HepG2 (cell line): ENCODE data around the gene RPS25. TPM values are rescaled to one million over a fixed set of nuclear protein-coding genes. Genes with fewer than 3 reads are reported as not detected.

Source experiments
- ATF4 ChIP-seq, 2 experiments: fragments of 450-650 bp in 1 of 2; sonication (generic) in 1 of 2; formaldehyde crosslinking; IDR thresholded peaks; 2 replicates each; pipeline versions ENCODE4 v1.5.0 to v1.8.0; 2020 to 2022; ENCODE audit warnings: mild to moderate bottlenecking in 1 of 2, missing genetic modification reagents in 1 of 2
- CC2D1A ChIP-seq: sonication (generic); formaldehyde crosslinking; IDR thresholded peaks from 2 replicates; pipeline ENCODE4 v1.8.1; 2023; ENCODE audit warnings: mild to moderate bottlenecking, missing genetic modification reagents
- CTCF ChIP-seq: sonication (generic); formaldehyde crosslinking; IDR thresholded peaks from 2 replicates; pipeline ENCODE4 v1.5.0; 2020; ENCODE audit warnings: mild to moderate bottlenecking, missing genetic modification reagents, moderate library complexity
- FOXP1 ChIP-seq, 2 experiments: fragments of 450-650 bp in 1 of 2; IDR thresholded peaks; 2 replicates each; pipeline ENCODE4 v1.6.1; 2017 to 2018; ENCODE audit warnings: antibody characterized with exemption in 1 of 2
- HMGXB3 ChIP-seq: sonication (generic); formaldehyde crosslinking; IDR thresholded peaks from 2 replicates; pipeline ENCODE4 v1.4.0; 2020; ENCODE audit warnings: missing genetic modification reagents, borderline replicate concordance
- HNF4G ChIP-seq, 2 experiments: sonication (generic) in 1 of 2; formaldehyde crosslinking in 1 of 2; IDR thresholded peaks; 2 replicates each; pipeline versions ENCODE4 v1.4.0 to v1.6.1; 2011 to 2020; ENCODE audit warnings: borderline replicate concordance in 2 of 2, low read depth in 2 of 2, mild to moderate bottlenecking in 2 of 2, low read length in 1 of 2, missing genetic modification reagents in 1 of 2, moderate library complexity in 1 of 2
- KLF11 ChIP-seq: IDR thresholded peaks from 2 replicates; pipeline ENCODE4 v1.6.1; 2016; ENCODE audit warnings: missing compliant biosample characterization
- PHF8 ChIP-seq: sonication (generic); formaldehyde crosslinking; IDR thresholded peaks from 2 replicates; pipeline ENCODE4 v1.5.0; 2020; ENCODE audit warnings: missing genetic modification reagents
- PLSCR1 ChIP-seq: sonication (generic); formaldehyde crosslinking; IDR thresholded peaks from 2 replicates; pipeline ENCODE4 v1.5.0; 2020; ENCODE audit warnings: missing genetic modification reagents, mild to moderate bottlenecking, borderline replicate concordance
- SP5 ChIP-seq: IDR thresholded peaks from 2 replicates; pipeline ENCODE4 v1.6.1; 2016; ENCODE audit warnings: low read depth, borderline replicate concordance
- ZBED4 ChIP-seq: sonication (generic); formaldehyde crosslinking; IDR thresholded peaks from 2 replicates; pipeline ENCODE4 v1.4.0; 2020; ENCODE audit warnings: missing genetic modification reagents, borderline replicate concordance
- ZBTB7B ChIP-seq: sonication (generic); formaldehyde crosslinking; IDR thresholded peaks from 2 replicates; pipeline ENCODE4 v1.4.0; 2020; ENCODE audit warnings: missing genetic modification reagents
- ZNF143 ChIP-seq: sonication (generic); formaldehyde crosslinking; IDR thresholded peaks from 2 replicates; pipeline ENCODE4 v1.4.0; 2020; ENCODE audit warnings: missing genetic modification reagents
- ZNF274 ChIP-seq: sonication (generic); formaldehyde crosslinking; IDR thresholded peaks from 2 replicates; pipeline ENCODE4 v1.5.1; 2020; ENCODE audit warnings: mild to moderate bottlenecking, missing genetic modification reagents
- ZNF354B ChIP-seq: sonication (generic); formaldehyde crosslinking; IDR thresholded peaks from 2 replicates; pipeline ENCODE4 v1.8.0; 2022; ENCODE audit warnings: mild to moderate bottlenecking, missing genetic modification reagents
- ZNF766 ChIP-seq: sonication (generic); formaldehyde crosslinking; IDR thresholded peaks from 2 replicates; pipeline ENCODE4 v1.5.0; 2020; ENCODE audit warnings: missing genetic modification reagents, borderline replicate concordance
- ZNF790 ChIP-seq: sonication (generic); formaldehyde crosslinking; IDR thresholded peaks from 2 replicates; pipeline ENCODE4 v1.8.0; 2022; ENCODE audit warnings: missing genetic modification reagents, mild to moderate bottlenecking, borderline replicate concordance
- ZSCAN31 ChIP-seq: sonication (generic); formaldehyde crosslinking; IDR thresholded peaks from 2 replicates; pipeline ENCODE4 v1.5.0; 2020; ENCODE audit warnings: low read depth, mild to moderate bottlenecking, missing genetic modification reagents
- polyA plus RNA-seq, 8 experiments: library from polyadenylated mRNA; depleted of rRNA in 3 of 8; stranded (reverse) in 7 of 8; unstranded in 1 of 8; fragments of >200 nt; fragmentation: Illumina TruSeq in 4 of 8; extraction: Trizol in 4 of 8; gene quantifications; 2 replicates each; pipeline versions ENCODE4 v1.2.1 to v1.2.3, GENCODE V29; 2011 to 2016; ENCODE audit warnings: low read depth in 4 of 8, missing spikeins in 1 of 8, mixed read lengths in 1 of 8; ENCODE audit not compliant: insufficient read depth in 1 of 8
- total RNA-seq, 5 experiments: library from RNA; depleted of rRNA; stranded (reverse); fragments of >200 nt; fragmentation: Illumina TruSeq; extraction: Trizol; gene quantifications; 2 replicates each; pipeline ENCODE4 v1.2.3, GENCODE V29; 2016; ENCODE audit warnings: low read depth in 1 of 5

The RPS25 gene
- total and polyA plus RNA-seq, 2 of the 13 experiments (the other 11 are each of a cell fraction or from before 2014, with no cell fraction given): 839 to 1,415 TPM

GRCh38 chr11:119055901-119056300 lies 37.8 kb upstream of the RPS25 start (continued):
- TF ChIP-seq ZNF790 (no peak), ZNF354B (no peak), ZNF274 (CRISPR knock-in tag) (no peak), FOXP1 (IDR thresholded peaks at IDR 0.05) (no peak), FOXP1 (CRISPR knock-in tag; IDR thresholded peaks at IDR 0.05) (no peak), HNF4G (IDR thresholded peaks at IDR 0.05; ENCODE audit: borderline replicate concordance, low read depth, low read length) (no peak), HNF4G (CRISPR knock-in tag; IDR thresholded peaks at IDR 0.05; ENCODE audit: borderline replicate concordance, low read depth) (no peak), HMGXB3 (CRISPR knock-in tag) (no peak), ZSCAN31 (CRISPR knock-in tag) (no peak), KLF11 (CRISPR knock-in tag) (no peak), ZNF766 (CRISPR knock-in tag) (no peak), CC2D1A (CRISPR knock-in tag) (no peak), CTCF (CRISPR knock-in tag) (peak; percentile 58), ATF4 (CRISPR knock-in tag; IDR thresholded peaks at IDR 0.05) (no peak), ZBTB7B (CRISPR knock-in tag) (no peak), ZBED4 (CRISPR knock-in tag) (0 out of 2 replicates have a peak, but pooled peaks have one; percentile 7), ZNF143 (CRISPR knock-in tag) (peak; percentile 67), SP5 (CRISPR knock-in tag) (no peak), PHF8 (CRISPR knock-in tag) (0 out of 2 replicates have a peak, but pooled peaks have one; percentile 4), PLSCR1 (no peak)
